ENCODE results near the gene FLVCR2.

DNA sequence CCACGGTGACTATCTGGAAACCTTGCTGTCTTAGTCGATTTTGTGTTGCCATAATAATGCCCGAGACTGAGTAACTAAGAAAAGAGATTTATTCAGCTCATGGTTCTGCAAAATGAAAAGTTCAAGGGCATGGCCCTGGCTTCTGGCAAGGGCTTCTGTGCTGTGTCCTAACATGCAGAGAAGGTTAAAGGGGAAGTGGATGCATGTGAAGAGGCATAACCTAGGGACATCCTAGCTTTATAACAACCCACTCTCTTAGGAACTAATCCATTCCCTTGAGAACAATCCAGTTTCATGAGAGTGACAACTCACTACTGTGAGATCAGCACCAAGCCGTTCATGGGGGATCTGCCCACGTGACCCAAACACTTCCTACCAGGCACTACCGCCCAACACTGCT, 11.5 kb downstream of the FLVCR2 start:
- TF ChIP-seq CTCF (IDR thresholded peaks at IDR 0.05; ENCODE audit: low read depth, low read length) (no peak), POLR2A (IDR thresholded peaks at IDR 0.05; ENCODE audit: extremely low read depth, insufficient read length) (no peak)
